ENCODE measurements around the gene MYO1D.

DNA sequence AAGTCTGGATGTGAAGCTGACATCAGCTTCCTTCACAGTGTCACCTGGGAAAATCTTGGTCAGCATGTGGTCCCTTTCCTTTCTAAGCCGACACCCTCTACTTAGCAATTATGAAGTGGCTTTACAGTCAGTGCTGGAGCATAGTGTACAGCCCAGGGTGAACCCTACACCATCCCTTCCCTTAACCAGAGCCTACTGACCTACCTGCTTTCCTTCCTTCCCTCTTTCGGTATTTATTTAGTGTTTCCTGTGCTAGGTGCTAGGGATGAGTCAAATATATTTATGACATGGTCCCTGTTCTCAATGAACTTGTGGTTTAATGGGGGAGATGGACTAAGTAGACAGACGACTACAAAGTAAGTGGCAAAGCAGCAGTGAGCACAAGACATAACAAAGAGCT, 312.6 kb downstream of the MYO1D start:
- TF ChIP-seq, protein P1, sequence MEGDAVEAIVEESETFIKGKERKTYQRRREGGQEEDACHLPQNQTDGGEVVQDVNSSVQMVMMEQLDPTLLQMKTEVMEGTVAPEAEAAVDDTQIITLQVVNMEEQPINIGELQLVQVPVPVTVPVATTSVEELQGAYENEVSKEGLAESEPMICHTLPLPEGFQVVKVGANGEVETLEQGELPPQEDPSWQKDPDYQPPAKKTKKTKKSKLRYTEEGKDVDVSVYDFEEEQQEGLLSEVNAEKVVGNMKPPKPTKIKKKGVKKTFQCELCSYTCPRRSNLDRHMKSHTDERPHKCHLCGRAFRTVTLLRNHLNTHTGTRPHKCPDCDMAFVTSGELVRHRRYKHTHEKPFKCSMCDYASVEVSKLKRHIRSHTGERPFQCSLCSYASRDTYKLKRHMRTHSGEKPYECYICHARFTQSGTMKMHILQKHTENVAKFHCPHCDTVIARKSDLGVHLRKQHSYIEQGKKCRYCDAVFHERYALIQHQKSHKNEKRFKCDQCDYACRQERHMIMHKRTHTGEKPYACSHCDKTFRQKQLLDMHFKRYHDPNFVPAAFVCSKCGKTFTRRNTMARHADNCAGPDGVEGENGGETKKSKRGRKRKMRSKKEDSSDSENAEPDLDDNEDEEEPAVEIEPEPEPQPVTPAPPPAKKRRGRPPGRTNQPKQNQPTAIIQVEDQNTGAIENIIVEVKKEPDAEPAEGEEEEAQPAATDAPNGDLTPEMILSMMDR (IDR thresholded peaks at IDR 0.05): no peak
- TF ChIP-seq SIN3A (IDR thresholded peaks at IDR 0.05; ENCODE audit: borderline replicate concordance, insufficient read depth, low read depth, low read length) (no peak), POLR2AphosphoS5 (IDR thresholded peaks at IDR 0.05; ENCODE audit: low read depth, low read length) (no peak)

Measured in Panc1 (cell line).